Vagina (tissue), 2 donors: Measurements from ENCODE around the gene COL23A1.

Experiments used
- CTCF ChIP-seq, 3 experiments: fragments of 450-650 bp in 2 of 3; fragments of 200-600 bp in 1 of 3; sonication (generic) in 1 of 3; IDR thresholded peaks; one replicate each; pipeline ENCODE4 v1.5.1; 2017 to 2019; ENCODE audit warnings: antibody characterized with exemption in 3 of 3, mild to moderate bottlenecking in 2 of 3, moderate library complexity in 2 of 3
- POLR2A ChIP-seq, 2 donors: fragments of 450-650 bp; IDR thresholded peaks; one replicate each; pipeline ENCODE4 v1.6.1; 2017; ENCODE audit warnings: antibody characterized with exemption in 2 of 2, mild to moderate bottlenecking in 2 of 2, moderate library complexity in 2 of 2
- POLR2AphosphoS5 ChIP-seq, 2 donors: sonication (generic); formaldehyde crosslinking; IDR thresholded peaks; one replicate each; pipeline ENCODE4 v1.9.0; 2017; ENCODE audit warnings: antibody characterized with exemption in 2 of 2, mild to moderate bottlenecking in 2 of 2, low read depth in 1 of 2; ENCODE audit not compliant: insufficient read depth in 1 of 2

GRCh38 chr5:178392931-178393394, 197.2 kb downstream of the COL23A1 start:
- no peak for TF ChIP-seq POLR2AphosphoS5 (IDR thresholded peaks at IDR 0.05; ENCODE audit: insufficient read depth in 1 of 2, low read depth in 1 of 2)
- no peak for TF ChIP-seq POLR2A (IDR thresholded peaks at IDR 0.05)
- no peak for TF ChIP-seq CTCF (IDR thresholded peaks at IDR 0.05)
